SU-DHL-6 (cell line): ENCODE measurements around the gene MCM3.

Experiments used
- H2AFZ ChIP-seq: fragments of 200-600 bp; sonication (generic); 2 replicates; pipeline ENCODE4 v1.6.1; 2014; ENCODE audit warnings: low read depth, mild to moderate bottlenecking, moderate library complexity, mixed read lengths, antibody characterized with exemption, low read length; ENCODE audit not compliant: severe bottlenecking
- H3F3A ChIP-seq: fragments of 200-600 bp; shearing (Covaris generic); 2 replicates; pipeline ENCODE4 v1.6.0; 2016; ENCODE audit warnings: antibody characterized with exemption, mild to moderate bottlenecking; ENCODE audit not compliant: insufficient read depth
- H3K27ac ChIP-seq: fragments of 200-600 bp; sonication (generic); 2 replicates; pipeline ENCODE4 v1.5.1; 2016; ENCODE audit warnings: low read depth, mild to moderate bottlenecking, low read length, moderate library complexity, mixed read lengths
- H3K27me3 ChIP-seq: fragments of 200-600 bp; sonication (generic), shearing (Covaris generic); 2 replicates; pipeline ENCODE4 v1.6.0; 2014; ENCODE audit warnings: mild to moderate bottlenecking, low read length
- H3K36me3 ChIP-seq: fragments of 200-600 bp; sonication (generic); 2 replicates; pipeline ENCODE4 v1.6.1; 2014; ENCODE audit warnings: mild to moderate bottlenecking, low read length, mixed read lengths
- H3K4me2 ChIP-seq: fragments of 300-600, 200-600 bp; shearing (Covaris generic), sonication (generic); 2 replicates; pipeline ENCODE4 v1.6.0; 2014; ENCODE audit warnings: low read length, low read depth, mild to moderate bottlenecking; ENCODE audit not compliant: poor library complexity, severe bottlenecking
- H3K4me3 ChIP-seq: fragments of 200-600 bp; sonication (generic); 2 replicates; pipeline ENCODE4 v1.5.1; 2014; ENCODE audit warnings: antibody characterized with exemption, low read length, mild to moderate bottlenecking, mixed read lengths; ENCODE audit not compliant: insufficient read depth, poor library complexity, severe bottlenecking
- H3K79me2 ChIP-seq: fragments of 200-600 bp; sonication (generic); 2 replicates; pipeline ENCODE4 v1.6.1; 2014; ENCODE audit warnings: mild to moderate bottlenecking, low read length, moderate library complexity; ENCODE audit not compliant: insufficient read depth
- H3K9ac ChIP-seq: fragments of 200-600 bp; sonication (generic); 2 replicates; pipeline ENCODE4 v1.7.0; 2014; ENCODE audit warnings: mild to moderate bottlenecking, low read length
- H3K9me2 ChIP-seq: fragments of 200-600 bp; sonication (generic); replicated peaks from 2 replicates; pipeline ENCODE4 v1.6.1; 2014; ENCODE audit warnings: low read length; ENCODE audit not compliant: insufficient read depth
- H3K9me3 ChIP-seq: fragments of 200-600 bp; sonication (generic); 2 replicates; pipeline ENCODE4 v1.6.1; 2014; ENCODE audit warnings: low read length, mixed read lengths; ENCODE audit not compliant: insufficient read depth
- H4K20me1 ChIP-seq: fragments of 200-600 bp; sonication (generic); 2 replicates; pipeline ENCODE4 v1.6.1; 2014; ENCODE audit warnings: low read depth, mild to moderate bottlenecking, antibody characterized with exemption, low read length, moderate library complexity, mixed read lengths
- CTCF ChIP-seq: fragments of 200-600 bp; sonication (generic); IDR thresholded peaks from one replicate; pipeline ENCODE4 v1.5.1; 2017; ENCODE audit warnings: antibody characterized with exemption, mild to moderate bottlenecking, low read length, moderate library complexity; ENCODE audit not compliant: insufficient read depth, poor library complexity, severe bottlenecking
- EZH2phosphoT487 ChIP-seq: fragments of 200-600 bp; sonication (generic), shearing (Covaris generic); conservative IDR thresholded peaks from 2 replicates; pipeline ENCODE4 v1.6.1; 2018; ENCODE audit warnings: mild to moderate bottlenecking, antibody characterized with exemption, low read length, moderate library complexity, mixed read lengths

MCM3 gene

GRCh38 chr6:52283111-52283510 lies 1.4 kb downstream of the MCM3 start:
- Histone ChIP-seq H3K27ac (peak overlapping the region; percentile 76; the same call in 1 of the 2 replicates), H3F3A (peaks cover 34% of the 10 kb centered on the region), H3K79me2 (peaks cover 64% of the 10 kb centered on the region), H3K9me2 (no peaks in the 10 kb centered on the region), H4K20me1 (peaks cover 47% of the 10 kb centered on the region), H3K4me3 (peak overlapping the region; percentile 94), H2AFZ (no peak overlapping the region), H3K36me3 (peaks cover 59% of the 10 kb centered on the region), H3K9ac (peak overlapping the region; percentile 87), H3K9me3 (no peaks in the 10 kb centered on the region), H3K4me2 (peak overlapping the region; percentile 81), H3K27me3 (no peaks in the 10 kb centered on the region)
- no peak for TF ChIP-seq CTCF
- no peak for TF ChIP-seq EZH2phosphoT487

GRCh38 chr6:52276130-52276529 lies 8.4 kb downstream of the MCM3 start:
- Histone ChIP-seq H3K9me3 (no peaks in the 10 kb centered on the region), H3K36me3 (peaks cover 90% of the 10 kb centered on the region), H2AFZ (no peak overlapping the region), H3K9me2 (no peaks in the 10 kb centered on the region), H3K4me3 (no peak overlapping the region), H3K4me2 (no peak overlapping the region), H3K79me2 (peaks cover 72% of the 10 kb centered on the region), H3F3A (peaks cover 21% of the 10 kb centered on the region; the same call in 1 of the 2 replicates), H3K9ac (no peak overlapping the region), H4K20me1 (peaks cover 76% of the 10 kb centered on the region), H3K27me3 (no peaks in the 10 kb centered on the region), H3K27ac (no peak overlapping the region)
- TF ChIP-seq CTCF (no peak), EZH2phosphoT487 (no peak)

GRCh38 chr6:52271852-52272460 lies 12.6 kb downstream of the MCM3 start:
- Histone ChIP-seq H3F3A (peaks cover 15% of the 10 kb centered on the region; the same call in 1 of the 2 replicates), H3K36me3 (peaks cover 78% of the 10 kb centered on the region), H2AFZ (no peak overlapping the region), H3K27ac (no peak overlapping the region), H3K27me3 (no peaks in the 10 kb centered on the region), H3K9ac (no peak overlapping the region), H3K9me2 (no peaks in the 10 kb centered on the region), H3K4me2 (no peak overlapping the region), H3K79me2 (peaks cover 33% of the 10 kb centered on the region), H3K9me3 (no peaks in the 10 kb centered on the region), H4K20me1 (peaks cover 50% of the 10 kb centered on the region), H3K4me3 (no peak overlapping the region)
- TF ChIP-seq CTCF (no peak), EZH2phosphoT487 (no peak)
